GM12873 (cell line): ENCODE measurements around the gene USP26.

Experiments
- CTCF ChIP-seq: IDR thresholded peaks from 2 replicates; pipeline ENCODE4 v1.5.1; 2012; ENCODE audit warnings: low read depth, mild to moderate bottlenecking, moderate library complexity, low read length, control low read depth; ENCODE audit not compliant: insufficient read depth; ENCODE audit errors: missing control alignments

USP26 gene

GRCh38 chrX:133097031-133097430 is at the start of gene USP26:
USP26 (minus strand) TSS chrX:133097109; CDS start chrX:133028220, 68,889 bp downstream.
- no peak for TF ChIP-seq CTCF

GRCh38 chrX:133134282-133134681 is 37.4 kb upstream of the USP26 start:
- TF ChIP-seq CTCF: no peak

GRCh38 chrX:133120406-133120805 is 23.5 kb upstream of the USP26 start:
- no peak for TF ChIP-seq CTCF

- TF ChIP-seq CTCF: no peak
Measured at GRCh38 chrX:133094098-133094731, 2.7 kb downstream of the USP26 start.

- no peak for TF ChIP-seq CTCF
Measured at GRCh38 chrX:133090236-133090809, 6.6 kb downstream of the USP26 start.

- TF ChIP-seq CTCF: no peak
Measured at GRCh38 chrX:133089411-133089810, 7.5 kb downstream of the USP26 start.

GRCh38 chrX:133085785-133086184 is 11.1 kb downstream of the USP26 start:
- no peak for TF ChIP-seq CTCF

GRCh38 chrX:133083899-133084298 is 13.0 kb downstream of the USP26 start:
- no peak for TF ChIP-seq CTCF
